ENCODE data around the gene CBX8.

CBX8 gene

DNA sequence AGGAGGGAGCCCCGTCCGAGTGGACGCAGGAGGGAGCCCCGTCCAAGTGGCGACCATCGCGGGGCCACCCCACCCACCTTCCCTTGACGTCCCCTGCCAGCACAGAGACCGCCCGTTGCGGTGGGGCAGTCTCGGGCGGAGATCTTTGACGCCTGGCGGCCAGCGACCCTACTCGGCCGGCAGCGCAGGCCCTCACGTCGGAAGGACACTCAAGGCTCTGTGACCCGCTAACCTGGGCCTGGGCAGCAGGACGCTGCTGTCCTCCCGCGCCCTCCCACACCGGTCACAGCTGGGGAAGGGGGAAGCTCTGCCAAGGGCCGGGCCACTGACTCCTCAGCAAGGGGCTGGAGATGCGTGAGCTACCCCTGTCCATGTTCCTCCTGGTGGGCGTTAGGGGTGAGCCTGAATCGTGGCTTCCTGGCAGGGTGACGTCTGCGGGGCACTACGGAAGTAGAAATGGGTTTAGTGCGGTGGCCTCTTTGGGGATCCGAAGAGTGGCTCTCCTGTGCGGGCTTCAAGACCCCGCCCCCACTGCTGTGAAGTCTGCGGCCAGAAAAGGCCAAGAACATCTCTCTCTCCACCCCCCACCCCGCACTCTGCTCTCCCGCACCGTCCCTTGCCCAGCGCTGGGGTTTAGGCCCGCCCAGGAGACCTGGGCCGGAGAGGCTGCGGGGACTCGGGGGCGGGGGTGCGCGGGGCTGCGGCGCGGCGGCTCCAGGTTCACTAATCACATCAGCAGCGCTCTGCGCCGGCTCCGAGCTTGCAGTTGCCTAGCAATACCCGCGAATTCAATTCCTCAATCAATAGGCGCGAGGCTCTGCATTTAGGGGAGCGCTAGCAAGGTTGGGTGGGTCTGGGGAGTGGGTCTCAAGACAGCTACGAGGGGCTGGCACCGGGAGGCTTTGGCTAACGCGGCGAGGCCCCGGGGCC is 5.8 kb downstream of the CBX8 start:
- DNase-seq = no peak

DNA sequence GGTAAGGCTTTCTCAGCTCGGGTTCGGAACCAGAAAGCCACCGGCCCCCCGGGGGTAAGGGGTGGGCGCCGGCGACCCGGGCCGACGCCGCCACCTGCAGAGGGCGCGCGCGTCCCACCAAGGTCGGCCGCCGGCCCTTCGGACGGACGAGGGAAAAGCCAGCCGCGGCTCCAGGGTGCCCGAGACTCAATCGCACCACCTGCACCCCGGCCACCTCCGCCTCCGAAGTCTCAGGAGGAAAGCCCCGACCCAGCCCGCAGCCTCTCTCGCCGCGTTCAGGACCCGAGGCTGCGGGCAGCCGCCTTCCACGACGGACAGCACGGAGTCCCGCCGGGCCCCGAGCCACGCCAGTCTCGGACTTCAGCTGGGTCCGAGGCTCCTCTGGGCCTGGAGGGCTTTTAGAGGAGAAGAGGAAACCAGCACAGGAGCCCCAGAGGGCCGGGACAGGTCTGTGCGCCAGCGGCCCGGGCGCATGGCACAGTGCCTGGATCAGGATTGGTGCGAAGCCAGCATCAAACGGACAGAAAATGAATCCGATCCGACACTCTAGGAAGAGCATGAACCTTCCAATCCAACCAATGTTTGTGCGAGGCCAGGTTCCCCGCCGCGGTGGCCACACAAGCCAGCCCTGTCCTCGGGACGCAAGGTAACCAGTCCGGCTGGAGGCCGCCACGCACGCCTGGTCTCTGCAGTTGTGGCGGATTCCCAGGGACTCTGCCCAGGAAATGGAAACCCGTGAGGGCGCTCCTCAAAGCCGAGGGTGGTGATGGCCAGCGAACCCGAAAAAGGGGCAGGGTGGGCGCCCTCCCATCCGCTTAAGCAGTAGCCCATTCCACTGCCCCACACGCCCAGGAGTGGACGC is 6.7 kb downstream of the CBX8 start:
- DNase-seq = no peak

DNA sequence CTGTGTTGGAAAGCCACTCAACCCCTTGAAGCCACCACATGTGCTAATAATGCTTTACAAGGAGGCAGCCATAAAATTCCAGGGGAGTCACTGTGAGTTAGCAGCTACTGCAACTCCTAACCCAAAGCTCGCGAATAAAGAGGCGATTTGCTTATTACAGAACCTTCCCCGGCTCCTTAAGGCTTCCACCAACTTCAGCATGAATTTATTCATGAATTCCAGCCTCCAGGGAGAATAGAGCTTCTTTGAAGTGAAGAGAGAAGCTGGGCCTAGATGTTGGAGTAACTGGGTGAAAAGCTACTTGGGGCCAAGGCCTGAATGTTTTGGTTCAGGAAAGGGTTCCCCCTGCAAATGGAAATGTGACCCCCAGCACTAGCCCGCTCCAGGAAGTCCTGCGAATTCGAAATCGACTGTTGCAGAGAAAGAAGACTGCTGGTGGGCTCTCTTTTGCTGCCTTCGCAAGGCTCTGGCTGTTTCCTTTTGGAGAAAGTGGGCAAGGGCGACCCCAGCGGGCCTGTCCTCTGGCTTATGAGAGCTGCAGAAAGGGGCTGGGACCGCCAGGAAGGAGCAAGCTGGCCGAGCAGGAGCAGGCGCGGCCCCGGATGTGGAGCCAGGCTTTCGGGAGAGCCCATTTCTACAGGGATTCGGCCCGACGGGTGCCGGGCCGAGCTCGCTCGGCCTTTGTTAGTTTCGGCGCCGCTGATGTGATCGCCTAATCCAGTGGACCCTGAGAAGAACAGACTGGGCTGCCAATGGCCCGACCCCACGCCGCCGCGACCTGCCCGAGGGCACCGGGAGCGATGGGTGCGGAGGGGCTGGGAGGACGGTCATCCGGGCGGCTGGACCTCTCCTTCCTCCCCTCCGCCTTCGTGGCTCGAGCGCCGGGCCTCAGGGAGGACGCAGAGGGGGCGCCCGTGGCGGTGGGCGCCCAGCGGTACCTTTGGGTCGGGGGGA is 7.6 kb downstream of the CBX8 start:
- DNase-seq = no peak

- no peak for DNase-seq
Measured at GRCh38 chr17:79788455-79788854, 8.4 kb downstream of the CBX8 start.

DNA sequence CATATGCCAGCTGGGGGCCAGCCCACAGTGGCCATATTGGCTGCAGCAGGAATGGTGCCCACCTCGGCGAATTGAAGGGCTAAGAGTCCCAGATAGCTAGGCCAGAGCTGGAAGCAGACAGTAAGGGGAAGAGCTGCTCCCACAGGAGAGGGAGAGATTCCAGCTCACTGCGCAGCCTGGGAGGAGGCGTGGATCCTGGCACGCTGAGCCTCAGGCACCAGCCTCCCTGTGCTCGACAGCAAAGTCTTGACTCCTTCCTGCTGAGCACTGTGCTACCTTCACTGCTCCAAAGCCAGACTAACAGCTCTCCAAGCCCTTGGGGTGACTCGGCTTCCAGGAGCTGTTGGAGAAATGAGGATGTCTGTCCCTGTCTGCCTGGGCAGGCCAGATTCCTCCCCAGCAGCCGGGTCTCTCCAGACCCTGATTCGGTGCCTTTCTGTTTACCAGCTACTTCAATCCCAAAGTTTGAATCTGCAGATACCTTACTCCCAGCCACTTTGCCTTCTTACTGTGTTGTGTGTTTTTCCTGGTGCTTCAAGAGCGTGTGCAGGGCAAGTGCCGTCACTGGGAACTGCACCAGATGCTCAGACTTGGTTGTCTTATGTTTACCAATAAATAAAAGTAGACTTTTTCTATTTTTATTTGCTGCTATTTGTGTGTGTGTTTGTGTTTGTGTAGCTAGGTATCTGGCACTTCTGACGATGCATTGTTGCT is 9.8 kb downstream of the CBX8 start:
- no peak for DNase-seq

DNA sequence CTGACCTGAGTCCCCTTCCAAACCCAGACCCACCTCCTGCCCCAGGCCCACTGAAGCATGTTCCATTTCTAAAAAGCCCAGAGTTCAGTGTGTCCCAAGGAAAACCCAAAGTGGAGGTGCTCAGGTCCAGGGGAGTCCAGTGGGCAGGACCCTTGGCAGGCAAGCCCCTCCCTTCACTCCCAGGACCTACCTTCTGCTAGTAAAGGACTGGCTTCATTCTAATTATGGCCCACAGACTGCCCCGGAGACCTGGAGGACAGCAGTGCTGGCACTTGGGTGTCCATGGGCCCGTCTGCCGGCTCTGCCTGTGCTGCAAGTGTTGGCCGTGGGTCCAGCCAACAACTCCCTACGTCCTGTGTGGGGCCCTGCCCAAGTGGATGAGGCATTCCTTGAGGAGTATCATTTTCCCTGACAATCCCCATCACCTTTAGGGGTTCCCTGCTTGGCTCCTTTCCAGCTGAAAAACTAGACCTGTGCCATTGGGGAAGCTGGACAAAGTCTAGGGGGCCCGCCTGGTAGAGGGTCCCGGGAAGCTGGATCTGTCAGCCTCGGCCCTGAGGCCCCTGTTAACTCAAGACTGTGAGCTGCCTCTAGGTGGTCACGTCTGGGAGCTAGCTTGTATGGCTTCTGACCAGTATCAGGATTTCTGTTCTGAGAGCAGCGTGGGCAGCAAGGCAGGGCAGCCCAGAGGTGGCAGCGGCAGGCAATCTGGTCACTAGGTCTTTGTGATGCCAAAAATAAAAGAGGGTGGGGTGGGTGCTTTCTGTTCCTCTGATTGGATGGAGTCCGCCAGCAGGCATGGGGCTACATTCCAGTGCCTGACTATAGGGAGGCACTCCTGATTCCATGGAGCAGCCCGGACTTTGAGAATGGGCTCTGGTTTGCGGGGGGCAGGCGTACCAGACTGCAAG is 10.7 kb downstream of the CBX8 start:
- DNase-seq = no peak

- no peak for DNase-seq
Measured at GRCh38 chr17:79785017-79785899, 11.6 kb downstream of the CBX8 start.

GRCh38 chr17:79784353-79785016 is 12.4 kb downstream of the CBX8 start:
- no peak for DNase-seq

GRCh38 chr17:79783891-79784290 is 13.0 kb downstream of the CBX8 start:
- DNase-seq = no peak

DNA sequence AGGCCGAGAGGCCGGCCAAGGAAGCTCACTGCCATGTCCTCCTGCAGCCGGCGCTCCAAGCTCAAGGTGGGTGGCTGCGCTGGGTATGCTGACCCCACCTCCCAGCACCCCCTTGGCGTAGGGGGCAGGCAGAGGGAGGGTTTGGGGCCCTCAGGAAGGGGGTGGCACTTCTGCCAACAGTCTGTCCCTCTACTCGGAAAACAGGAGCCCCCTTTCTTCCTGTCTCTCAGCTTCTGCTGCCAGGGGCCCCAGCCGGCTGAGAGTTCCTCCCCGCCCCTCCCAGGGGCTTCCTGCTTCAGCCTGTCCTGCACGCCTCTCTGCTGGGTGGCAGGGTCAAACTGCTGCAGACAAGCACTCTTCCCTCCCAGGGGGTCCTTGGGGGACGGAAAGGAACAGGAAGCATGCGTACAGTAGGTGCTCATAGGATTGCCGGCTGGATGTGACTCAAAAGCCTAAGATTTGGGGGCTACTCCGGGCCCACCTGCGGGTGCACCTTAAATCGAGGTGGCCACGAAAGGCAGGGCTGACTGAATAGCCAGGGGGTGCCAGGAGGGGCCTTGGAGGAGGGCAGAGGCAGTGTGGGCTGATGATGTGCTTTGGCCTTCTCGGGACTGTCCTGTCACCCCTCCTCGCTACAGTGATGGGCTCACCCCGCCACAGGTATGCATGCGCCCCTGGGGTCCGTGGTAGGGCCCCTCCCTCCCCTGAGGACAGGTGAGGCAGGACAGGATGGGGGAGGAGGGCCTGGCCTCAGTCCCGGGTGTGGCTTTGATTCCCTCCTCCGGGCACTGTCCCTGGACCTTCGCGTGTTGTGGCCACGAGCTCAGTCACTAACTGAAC is 14.9 kb downstream of the CBX8 start:
- no peak for DNase-seq

DNA sequence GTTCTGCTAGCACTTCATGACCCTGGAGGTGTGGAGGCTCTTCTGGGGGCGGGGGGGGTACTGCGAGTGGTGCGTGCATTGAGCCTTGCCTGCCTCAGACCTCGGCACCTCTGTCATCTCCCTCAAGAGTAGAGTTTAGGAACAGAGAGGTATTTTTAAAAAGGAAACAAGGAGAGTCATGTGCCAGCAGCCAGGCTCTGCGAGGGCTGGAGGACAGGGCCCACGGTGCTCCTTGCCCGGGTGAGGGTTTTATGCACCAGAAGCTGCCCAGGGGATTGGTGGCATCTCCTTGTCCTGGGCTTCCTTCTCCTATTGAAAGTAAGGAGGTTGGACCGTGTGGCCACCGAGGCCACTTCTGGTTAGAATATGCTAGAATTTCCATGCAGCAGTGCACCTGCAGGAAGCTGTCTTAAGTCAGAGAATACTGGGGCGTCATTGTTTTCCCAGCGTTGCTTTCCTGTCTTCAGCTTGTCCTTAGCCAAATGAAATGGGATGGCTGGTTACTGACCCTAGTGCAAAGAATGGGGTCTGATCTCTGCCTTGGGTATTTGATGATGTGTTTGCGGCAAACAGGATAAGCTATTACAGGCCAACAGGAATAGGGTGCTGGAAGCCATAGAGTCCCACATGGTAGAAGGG is 15.7 kb downstream of the CBX8 start:
- DNase-seq = no peak

DNA sequence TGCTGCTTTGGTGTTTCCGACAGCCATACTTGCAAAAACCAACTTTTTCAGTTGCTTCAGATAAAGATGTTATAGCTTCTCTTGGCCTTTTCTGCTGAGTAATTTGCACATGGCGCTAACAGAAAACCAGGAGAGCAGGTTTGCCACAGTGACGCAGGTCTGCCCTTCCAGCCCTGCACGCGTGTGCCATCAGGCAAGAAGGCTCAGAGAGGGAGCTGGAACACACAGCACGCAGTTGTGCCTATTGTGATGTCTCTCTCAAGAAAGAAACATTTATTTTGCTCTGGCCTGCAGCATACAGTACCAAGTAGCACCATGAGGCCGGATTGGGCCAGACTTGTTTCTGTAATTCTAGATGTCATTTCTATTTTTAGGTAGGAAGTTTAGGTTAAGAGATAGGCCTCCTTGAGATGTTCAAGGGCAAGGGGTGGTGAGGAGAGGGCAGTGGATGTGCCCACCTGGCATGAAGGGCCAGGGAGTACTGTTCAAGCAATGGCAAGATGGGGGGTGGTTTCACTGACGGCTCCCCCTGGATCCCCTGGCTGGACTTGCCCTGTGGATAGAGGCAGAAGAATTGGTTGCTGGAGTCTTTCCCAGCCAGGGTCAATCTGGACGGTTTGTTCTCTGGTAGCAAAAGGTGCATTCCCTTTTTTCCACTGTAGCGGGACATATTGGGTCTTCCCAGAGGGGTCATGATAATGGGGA is 17.1 kb downstream of the CBX8 start:
- no peak for DNase-seq

- DNase-seq = no peak
Measured at GRCh38 chr17:79779084-79779529, 17.8 kb downstream of the CBX8 start.

DNA sequence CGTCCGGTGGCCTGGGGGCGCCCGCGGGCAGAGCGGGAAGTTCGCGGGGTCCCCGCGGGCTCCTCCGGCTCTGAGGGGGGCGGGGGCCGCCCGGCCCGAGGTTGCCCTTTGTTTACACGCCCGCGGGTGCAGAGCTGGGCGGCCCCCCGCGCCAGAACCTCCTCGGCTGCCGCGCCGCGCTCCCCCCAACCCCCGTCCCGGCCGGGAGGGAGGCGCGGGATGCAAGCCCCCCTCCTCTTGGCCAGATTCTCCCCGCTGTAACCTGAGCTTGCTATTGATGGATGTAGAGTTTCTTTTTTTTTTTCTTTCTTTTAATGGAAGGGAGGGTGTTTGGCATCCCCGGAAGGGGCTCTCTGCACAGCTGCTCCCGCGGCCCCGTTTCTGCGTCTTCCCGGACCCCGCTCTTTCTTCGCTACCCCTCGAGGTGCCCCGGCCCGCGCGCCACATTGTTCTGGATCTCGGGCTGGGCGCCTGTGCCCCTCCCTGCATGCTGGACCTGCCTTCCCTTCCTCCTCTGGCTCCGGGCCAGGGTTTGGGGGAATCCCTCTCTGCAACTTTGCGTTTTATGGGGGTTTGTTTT is 18.3 kb downstream of the CBX8 start:
- DNase-seq = no peak

- DNase-seq = no peak
Measured at GRCh38 chr17:79777894-79778503, 18.9 kb downstream of the CBX8 start, which contains the start of gene CBX2. Gene CBX2 (plus strand): TSS chr17:79778148. CDS start chr17:79778236, 88 bp downstream.
